HepG2 (cell line): ENCODE data around the gene ZCCHC3. TPM values are rescaled to one million over a fixed set of nuclear protein-coding genes. Genes with fewer than 3 reads are reported as not detected.
A peak's percentile ranks its signal among the peaks of the same experiment; 100 is the strongest.

Experiments used
- JUNB ChIP-seq: sonication (generic); formaldehyde crosslinking; IDR thresholded peaks from 2 replicates; pipeline ENCODE4 v1.8.0; 2022; ENCODE audit warnings: missing genetic modification reagents, mild to moderate bottlenecking, borderline replicate concordance
- JUND ChIP-seq: sonication (generic); formaldehyde crosslinking; IDR thresholded peaks from 2 replicates; pipeline ENCODE4 v1.8.0; 2022; ENCODE audit warnings: mild to moderate bottlenecking, missing genetic modification reagents
- MYC ChIP-seq: sonication (generic); formaldehyde crosslinking; IDR thresholded peaks from 2 replicates; pipeline ENCODE4 v1.9.0; 2021; ENCODE audit warnings: missing genetic modification reagents, borderline replicate concordance
- SALL1 ChIP-seq: sonication (generic); formaldehyde crosslinking; IDR thresholded peaks from 2 replicates; pipeline ENCODE4 v1.8.0; 2022; ENCODE audit warnings: mild to moderate bottlenecking, missing genetic modification reagents
- SMYD3 ChIP-seq: sonication (generic); formaldehyde crosslinking; IDR thresholded peaks from 2 replicates; pipeline ENCODE4 v1.8.1; 2023; ENCODE audit warnings: mild to moderate bottlenecking, missing genetic modification reagents
- SRF ChIP-seq: IDR thresholded peaks from 2 replicates; pipeline ENCODE4 v1.6.1; 2011; ENCODE audit warnings: mild to moderate bottlenecking, low read depth, low read length, moderate library complexity
- ZBTB37 ChIP-seq: sonication (generic); formaldehyde crosslinking; IDR thresholded peaks from 2 replicates; pipeline ENCODE4 v1.4.0; 2020; ENCODE audit warnings: mild to moderate bottlenecking, missing genetic modification reagents
- ZNF550 ChIP-seq: sonication (generic); formaldehyde crosslinking; IDR thresholded peaks from 2 replicates; pipeline ENCODE4 v1.4.0; 2020; ENCODE audit warnings: mild to moderate bottlenecking, missing genetic modification reagents, borderline replicate concordance
- ZNF776 ChIP-seq: sonication (generic); formaldehyde crosslinking; IDR thresholded peaks from 2 replicates; pipeline ENCODE4 v1.4.0; 2020; ENCODE audit warnings: mild to moderate bottlenecking, missing genetic modification reagents
- polyA plus RNA-seq, 8 experiments: library from polyadenylated mRNA; depleted of rRNA in 3 of 8; stranded (reverse) in 7 of 8; unstranded in 1 of 8; fragments of >200 nt; fragmentation: Illumina TruSeq in 4 of 8; extraction: Trizol in 4 of 8; gene quantifications; 2 replicates each; pipeline versions ENCODE4 v1.2.1 to v1.2.3, GENCODE V29; 2011 to 2016; ENCODE audit warnings: low read depth in 4 of 8, missing spikeins in 1 of 8, mixed read lengths in 1 of 8; ENCODE audit not compliant: insufficient read depth in 1 of 8
- total RNA-seq, 5 experiments: library from RNA; depleted of rRNA; stranded (reverse); fragments of >200 nt; fragmentation: Illumina TruSeq; extraction: Trizol; gene quantifications; 2 replicates each; pipeline ENCODE4 v1.2.3, GENCODE V29; 2016; ENCODE audit warnings: low read depth in 1 of 5
- TF ChIP-seq, protein P1 (sequence below): sonication (generic); formaldehyde crosslinking; IDR thresholded peaks from 2 replicates; pipeline ENCODE4 v1.4.0; 2020; ENCODE audit warnings: mild to moderate bottlenecking, missing genetic modification reagents
- TF ChIP-seq, protein P2 (sequence below), 2 experiments: fragments of 450-650 bp in 1 of 2; sonication (generic) in 1 of 2; formaldehyde crosslinking in 1 of 2; IDR thresholded peaks; 2 replicates each; pipeline versions ENCODE4 v1.6.1 to v1.8.0; 2016 to 2022; ENCODE audit warnings: antibody characterized with exemption in 1 of 2, mild to moderate bottlenecking in 1 of 2, missing genetic modification reagents in 1 of 2
- TF ChIP-seq, protein P3 (sequence below): sonication (generic); formaldehyde crosslinking; IDR thresholded peaks from 2 replicates; pipeline ENCODE4 v1.4.0; 2020; ENCODE audit warnings: missing genetic modification reagents

Gene ZCCHC3
- total and polyA plus RNA-seq, 2 of the 13 experiments (the other 11 are each of a cell fraction or from before 2014, with no cell fraction given) = 46.6 to 63.0 TPM

DNA sequence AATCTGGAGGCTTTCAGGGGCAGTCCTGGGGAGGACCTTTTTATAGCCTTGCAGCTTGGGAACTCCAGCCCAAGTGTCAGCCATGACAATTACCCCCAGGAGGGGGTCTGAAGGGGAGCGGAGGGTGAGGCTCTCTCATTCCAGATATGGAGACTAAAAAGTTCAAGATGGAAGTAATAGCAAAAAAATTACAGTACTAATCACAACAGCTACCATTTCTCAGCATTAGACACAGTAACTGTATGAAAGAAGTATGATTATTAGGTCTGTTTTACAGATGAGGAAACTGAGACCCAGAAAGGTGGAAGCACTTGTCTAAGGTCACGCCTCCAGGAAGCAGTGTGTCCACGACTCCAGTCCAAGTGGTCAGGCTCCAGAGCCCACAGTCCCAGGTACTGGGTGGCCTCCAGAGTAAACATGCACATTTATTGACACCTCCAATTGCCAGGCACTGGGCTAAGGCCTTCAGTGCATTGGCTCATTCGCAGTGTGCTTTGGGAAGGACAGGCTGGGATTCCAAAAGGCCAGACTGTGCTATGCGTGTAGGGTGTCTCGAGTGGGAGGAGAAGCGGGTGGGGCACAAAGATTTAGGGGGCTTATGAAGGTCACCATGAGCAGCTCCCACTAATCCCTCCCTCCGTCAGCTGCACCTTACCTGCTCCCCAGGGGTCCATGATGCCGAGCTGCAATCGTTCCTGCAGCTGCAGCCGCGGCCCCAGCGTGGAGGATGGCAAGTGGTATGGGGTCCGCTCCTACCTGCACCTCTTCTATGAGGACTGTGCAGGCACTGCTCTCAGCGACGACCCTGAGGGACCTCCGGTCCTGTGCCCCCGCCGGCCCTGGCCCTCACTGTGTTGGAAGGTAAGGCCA lies 51.8 kb downstream of the ZCCHC3 start (continued):
- TF ChIP-seq, protein P1, sequence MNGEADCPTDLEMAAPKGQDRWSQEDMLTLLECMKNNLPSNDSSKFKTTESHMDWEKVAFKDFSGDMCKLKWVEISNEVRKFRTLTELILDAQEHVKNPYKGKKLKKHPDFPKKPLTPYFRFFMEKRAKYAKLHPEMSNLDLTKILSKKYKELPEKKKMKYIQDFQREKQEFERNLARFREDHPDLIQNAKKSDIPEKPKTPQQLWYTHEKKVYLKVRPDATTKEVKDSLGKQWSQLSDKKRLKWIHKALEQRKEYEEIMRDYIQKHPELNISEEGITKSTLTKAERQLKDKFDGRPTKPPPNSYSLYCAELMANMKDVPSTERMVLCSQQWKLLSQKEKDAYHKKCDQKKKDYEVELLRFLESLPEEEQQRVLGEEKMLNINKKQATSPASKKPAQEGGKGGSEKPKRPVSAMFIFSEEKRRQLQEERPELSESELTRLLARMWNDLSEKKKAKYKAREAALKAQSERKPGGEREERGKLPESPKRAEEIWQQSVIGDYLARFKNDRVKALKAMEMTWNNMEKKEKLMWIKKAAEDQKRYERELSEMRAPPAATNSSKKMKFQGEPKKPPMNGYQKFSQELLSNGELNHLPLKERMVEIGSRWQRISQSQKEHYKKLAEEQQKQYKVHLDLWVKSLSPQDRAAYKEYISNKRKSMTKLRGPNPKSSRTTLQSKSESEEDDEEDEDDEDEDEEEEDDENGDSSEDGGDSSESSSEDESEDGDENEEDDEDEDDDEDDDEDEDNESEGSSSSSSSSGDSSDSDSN (CRISPR knock-in tag) = 0 out of 2 replicates have a peak, but pooled peaks have one; percentile 43
- TF ChIP-seq ZBTB37 (CRISPR knock-in tag) (no peak), SMYD3 (CRISPR knock-in tag) (0 out of 2 replicates have a peak, but pooled peaks have one; percentile 57), MYC (peak; percentile 63; the same call in 1 of the 2 replicates), SALL1 (CRISPR knock-in tag) (peak; percentile 85), JUND (CRISPR knock-in tag) (no peak), JUNB (CRISPR knock-in tag) (no peak), SRF (no peak), ZNF776 (CRISPR knock-in tag) (no peak), ZNF550 (CRISPR knock-in tag) (0 out of 2 replicates have a peak, but pooled peaks have one; percentile 81)
- TF ChIP-seq, protein P2, sequence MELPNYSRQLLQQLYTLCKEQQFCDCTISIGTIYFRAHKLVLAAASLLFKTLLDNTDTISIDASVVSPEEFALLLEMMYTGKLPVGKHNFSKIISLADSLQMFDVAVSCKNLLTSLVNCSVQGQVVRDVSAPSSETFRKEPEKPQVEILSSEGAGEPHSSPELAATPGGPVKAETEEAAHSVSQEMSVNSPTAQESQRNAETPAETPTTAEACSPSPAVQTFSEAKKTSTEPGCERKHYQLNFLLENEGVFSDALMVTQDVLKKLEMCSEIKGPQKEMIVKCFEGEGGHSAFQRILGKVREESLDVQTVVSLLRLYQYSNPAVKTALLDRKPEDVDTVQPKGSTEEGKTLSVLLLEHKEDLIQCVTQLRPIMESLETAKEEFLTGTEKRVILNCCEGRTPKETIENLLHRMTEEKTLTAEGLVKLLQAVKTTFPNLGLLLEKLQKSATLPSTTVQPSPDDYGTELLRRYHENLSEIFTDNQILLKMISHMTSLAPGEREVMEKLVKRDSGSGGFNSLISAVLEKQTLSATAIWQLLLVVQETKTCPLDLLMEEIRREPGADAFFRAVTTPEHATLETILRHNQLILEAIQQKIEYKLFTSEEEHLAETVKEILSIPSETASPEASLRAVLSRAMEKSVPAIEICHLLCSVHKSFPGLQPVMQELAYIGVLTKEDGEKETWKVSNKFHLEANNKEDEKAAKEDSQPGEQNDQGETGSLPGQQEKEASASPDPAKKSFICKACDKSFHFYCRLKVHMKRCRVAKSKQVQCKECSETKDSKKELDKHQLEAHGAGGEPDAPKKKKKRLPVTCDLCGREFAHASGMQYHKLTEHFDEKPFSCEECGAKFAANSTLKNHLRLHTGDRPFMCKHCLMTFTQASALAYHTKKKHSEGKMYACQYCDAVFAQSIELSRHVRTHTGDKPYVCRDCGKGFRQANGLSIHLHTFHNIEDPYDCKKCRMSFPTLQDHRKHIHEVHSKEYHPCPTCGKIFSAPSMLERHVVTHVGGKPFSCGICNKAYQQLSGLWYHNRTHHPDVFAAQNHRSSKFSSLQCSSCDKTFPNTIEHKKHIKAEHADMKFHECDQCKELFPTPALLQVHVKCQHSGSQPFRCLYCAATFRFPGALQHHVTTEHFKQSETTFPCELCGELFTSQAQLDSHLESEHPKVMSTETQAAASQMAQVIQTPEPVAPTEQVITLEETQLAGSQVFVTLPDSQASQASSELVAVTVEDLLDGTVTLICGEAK (IDR thresholded peaks at IDR 0.05) = no peak
- TF ChIP-seq, protein P2 (CRISPR knock-in tag; IDR thresholded peaks at IDR 0.05) = peak; percentile 80
- TF ChIP-seq, protein P3, sequence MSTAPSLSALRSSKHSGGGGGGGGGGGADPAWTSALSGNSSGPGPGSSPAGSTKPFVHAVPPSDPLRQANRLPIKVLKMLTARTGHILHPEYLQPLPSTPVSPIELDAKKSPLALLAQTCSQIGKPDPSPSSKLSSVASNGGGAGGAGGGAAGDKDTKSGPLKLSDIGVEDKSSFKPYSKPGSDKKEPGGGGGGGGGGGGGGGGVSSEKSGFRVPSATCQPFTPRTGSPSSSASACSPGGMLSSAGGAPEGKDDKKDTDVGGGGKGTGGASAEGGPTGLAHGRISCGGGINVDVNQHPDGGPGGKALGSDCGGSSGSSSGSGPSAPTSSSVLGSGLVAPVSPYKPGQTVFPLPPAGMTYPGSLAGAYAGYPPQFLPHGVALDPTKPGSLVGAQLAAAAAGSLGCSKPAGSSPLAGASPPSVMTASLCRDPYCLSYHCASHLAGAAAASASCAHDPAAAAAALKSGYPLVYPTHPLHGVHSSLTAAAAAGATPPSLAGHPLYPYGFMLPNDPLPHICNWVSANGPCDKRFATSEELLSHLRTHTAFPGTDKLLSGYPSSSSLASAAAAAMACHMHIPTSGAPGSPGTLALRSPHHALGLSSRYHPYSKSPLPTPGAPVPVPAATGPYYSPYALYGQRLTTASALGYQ (CRISPR knock-in tag) = 0 out of 2 replicates have a peak, but pooled peaks have one; percentile 56
